Fibroblast of gingiva (primary cell): ENCODE data around the gene ERBB4.
A peak's percentile ranks its signal among the peaks of the same experiment; 100 is the strongest.

ENCODE experiments used
- DNase-seq: peaks from one replicate; pipeline ENCODE4 v3.0.0-alpha.2; 2011; ENCODE audit warnings: low read depth

Gene ERBB4

DNA sequence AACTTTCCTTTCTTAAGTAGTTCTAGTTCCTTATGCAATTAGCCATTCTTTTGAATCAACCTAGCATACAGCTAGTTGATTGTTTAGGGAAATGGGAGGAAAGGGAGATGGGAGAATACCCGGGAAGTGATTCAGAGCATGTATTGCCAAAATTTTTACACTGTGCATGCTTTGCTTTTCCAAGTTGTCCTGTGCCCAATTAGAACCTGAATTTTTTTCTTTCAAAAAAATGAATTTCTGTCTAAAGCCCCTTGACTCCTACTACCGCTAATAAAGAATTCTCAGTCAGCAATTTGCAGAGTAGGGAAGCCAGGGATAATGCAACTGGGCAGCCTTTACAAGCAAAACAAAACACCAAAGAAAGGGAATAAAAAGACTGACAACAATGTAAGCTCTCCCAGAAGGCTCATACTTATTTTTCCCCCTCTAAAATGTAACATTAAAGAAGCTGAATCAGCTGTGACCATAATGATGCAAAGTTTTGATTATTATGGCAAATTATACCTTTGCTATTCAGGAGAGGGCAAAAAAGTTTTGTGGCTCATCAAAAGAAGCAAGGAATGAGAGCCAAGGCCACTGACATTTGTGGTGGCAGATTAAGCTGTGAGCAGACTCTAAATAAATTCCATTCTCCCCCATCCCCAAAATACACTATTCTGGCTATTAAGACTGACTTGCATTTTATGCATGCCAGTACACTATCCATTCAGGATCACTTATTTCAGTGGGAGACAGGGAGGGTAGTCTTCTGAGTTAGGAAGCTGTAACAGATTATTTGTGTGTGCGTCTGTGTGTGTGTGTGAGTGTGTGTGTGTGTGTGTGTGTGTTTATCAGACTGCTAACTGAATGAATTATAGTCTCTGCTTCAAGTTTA is 174.3 kb downstream of the ERBB4 start:
- DNase-seq: peak; percentile 54

DNA sequence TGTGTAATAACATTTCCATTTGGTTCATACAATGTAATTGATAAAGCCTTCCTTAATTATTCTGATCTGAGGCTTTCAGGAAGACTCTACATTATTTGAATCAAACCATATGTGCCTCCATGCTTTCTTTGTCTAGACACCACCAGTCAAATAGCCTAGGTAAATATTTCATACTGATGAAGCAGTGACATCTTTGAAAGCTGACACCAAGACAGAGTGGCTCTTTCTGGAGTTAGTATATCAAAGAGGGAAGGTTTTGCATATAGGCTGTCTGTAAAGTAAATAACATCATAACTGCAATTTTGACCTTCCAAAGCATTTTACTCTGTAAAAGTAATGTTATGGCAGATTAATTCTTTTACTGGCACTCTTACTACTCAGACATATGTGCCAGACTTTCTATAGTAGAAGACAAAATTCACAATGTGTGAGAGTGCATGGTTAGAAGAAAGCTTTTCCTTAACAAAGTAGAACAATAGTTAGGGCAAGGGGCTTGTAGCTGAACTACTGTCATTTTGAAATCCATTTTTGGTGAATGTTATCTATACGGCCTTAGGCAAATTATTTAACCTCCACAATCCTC is 177.3 kb downstream of the ERBB4 start:
- no peak for DNase-seq

DNA sequence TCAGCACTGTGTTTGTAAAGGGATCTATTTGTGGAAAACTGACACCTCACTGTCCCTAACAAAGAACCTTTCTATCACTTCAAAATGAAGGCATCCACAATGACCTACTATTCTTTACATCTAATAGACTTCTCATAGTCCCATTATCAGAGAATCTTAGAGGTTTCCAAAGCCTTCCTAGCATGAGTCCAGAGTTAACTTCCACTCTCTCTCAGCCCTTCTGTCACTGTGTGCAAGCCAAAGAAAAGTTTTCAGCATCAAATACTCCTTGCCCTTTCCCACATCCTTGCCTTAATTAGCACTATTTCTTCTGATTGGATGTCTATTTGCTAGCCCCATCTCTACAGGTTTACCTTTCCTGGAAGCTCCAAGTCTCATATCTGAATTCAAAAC is 178.5 kb downstream of the ERBB4 start:
- no peak for DNase-seq

- no peak for DNase-seq
Measured at GRCh38 chr2:212359425-212360067, 179.1 kb downstream of the ERBB4 start.

- DNase-seq: no peak
Measured at GRCh38 chr2:212357606-212358005, 181.0 kb downstream of the ERBB4 start.

GRCh38 chr2:212354382-212354781 is 184.2 kb downstream of the ERBB4 start:
- no peak for DNase-seq

- DNase-seq: no peak
Measured at GRCh38 chr2:212348501-212348900, 190.1 kb downstream of the ERBB4 start.

DNA sequence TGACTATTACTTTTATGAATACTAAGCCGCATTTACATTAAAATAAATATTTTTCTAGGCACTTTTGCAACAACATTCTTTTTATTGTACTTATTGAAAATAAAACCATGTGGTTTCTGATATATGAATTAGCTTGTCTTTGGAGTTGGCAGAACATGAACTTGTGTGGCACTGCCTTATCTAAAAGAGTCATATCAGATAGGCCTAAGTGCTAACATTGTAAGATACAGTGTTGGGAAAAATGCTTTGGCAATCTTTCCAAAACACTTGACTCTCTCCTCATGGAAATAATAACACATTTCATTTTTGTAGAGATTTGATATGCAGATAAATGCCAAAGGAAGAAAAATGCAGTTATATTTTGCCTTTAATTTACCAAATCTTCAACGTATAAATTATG is 191.7 kb downstream of the ERBB4 start:
- no peak for DNase-seq

- DNase-seq: no peak
Measured at GRCh38 chr2:212345966-212346365, 192.6 kb downstream of the ERBB4 start.

DNA sequence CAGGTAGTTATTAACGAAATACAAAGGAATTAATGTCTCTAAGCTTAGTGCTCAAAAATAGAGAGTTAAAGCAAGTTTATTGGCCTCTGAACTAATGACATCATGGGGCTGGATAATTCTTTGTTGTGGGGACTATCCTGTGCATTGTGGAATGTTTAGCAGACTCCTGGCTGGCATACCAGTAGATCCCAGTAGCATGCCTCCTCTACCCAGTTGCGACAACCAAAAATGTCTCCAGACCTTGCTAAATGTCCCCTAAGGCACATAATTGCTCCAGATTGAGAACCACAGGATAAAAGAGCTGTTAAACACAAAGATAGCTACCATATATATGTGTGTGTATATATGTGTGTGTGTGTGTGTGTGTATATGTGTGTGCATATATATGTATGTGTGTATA is 194.5 kb downstream of the ERBB4 start:
- DNase-seq: no peak

DNA sequence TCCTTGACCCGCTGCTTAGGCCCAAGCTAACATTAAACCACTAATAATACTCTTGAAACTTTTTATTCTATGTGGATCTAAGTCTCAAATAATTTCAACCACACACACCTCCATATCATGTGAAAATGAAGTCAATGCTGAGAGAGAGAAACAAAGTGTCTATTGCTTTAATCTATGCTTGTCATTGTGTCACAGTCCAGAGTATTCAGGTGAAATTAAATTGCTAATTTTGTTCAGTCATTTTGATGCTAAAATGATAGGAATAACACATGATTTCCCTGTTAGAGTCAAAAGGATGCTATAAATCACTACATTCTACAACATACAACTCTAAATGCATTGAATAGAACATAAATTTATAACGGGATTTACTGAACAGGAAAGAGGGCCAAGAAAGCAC is 195.4 kb downstream of the ERBB4 start:
- DNase-seq: no peak

DNA sequence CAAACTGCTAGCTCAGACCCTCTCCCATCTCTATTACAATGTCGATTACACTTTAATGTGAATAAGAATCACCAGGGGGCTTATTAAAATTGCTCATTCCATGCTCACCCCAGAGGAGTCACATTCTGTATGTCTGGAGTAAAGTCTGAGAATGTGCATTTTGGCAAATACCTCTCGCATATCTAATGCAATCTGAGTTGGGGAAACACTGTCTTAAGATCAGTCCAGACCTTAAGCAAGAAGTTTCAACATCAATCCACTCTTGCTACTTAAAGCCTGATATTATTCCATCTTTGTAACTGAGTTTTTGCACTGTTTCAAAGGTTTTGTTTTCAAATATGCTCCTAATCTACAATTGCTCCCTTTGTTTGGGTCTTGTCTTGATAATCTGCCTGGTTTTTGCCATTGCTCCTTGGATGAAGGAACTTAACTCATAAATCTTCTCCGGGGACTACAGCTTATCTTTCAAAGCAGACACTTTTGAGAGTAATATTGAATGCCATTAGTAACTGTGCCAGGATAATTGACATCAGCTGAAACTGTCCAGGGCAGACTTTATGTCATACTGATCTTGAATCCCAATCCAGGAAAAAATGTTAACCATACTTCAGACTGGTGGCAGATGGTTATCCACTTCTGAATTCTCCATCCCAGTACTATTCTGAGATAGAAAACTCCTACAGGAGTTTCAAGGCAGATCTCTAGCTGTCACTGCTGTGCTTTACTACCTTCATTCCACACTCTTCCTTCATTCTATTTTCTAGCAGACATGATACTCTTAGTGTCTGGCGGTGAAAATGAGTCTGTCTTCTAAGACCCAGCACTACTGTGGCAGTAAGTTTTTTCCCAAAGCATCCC is 200.9 kb downstream of the ERBB4 start:
- DNase-seq: peak; percentile 27

DNA sequence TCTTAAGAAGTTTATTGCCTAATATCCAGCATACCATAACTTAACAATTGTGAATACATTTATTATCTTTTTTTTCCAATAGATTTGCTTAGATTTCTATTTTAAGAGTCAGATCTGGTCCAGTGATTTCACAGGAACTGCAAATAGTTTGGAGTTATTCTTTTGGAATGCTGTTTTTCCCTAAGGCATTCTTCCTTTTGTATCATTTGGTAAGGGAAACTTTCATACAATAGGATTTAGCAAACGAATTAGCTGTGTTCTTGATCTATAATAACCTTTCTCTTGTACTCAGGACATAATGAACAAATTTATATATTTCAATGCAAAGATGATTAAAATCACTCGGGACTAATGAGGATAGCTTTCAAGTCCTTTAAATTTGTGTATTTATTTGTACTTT is 201.6 kb downstream of the ERBB4 start:
- peak; percentile 13 for DNase-seq

GRCh38 chr2:212330263-212330662 is 208.3 kb downstream of the ERBB4 start:
- DNase-seq: no peak

- DNase-seq: no peak
Measured at GRCh38 chr2:212328712-212329496, 209.7 kb downstream of the ERBB4 start.

DNA sequence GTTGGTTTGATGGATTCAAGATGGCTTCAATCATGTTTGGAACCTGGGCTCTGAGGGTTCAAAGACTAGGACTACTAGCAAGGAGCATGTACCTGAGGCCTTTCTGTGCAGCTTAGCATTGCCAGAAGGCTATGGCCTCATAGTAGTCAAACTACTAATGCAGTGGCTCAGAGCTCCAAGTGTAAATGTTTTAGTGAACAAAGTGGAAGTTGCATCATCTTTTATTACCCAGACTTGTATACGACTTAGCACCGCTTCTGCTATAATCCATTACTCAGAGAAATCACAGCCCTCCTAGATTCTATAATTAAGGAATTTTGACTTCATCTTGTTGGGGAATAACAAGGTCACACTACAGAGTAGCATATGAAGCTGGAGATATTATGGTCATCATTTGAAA is 210.5 kb downstream of the ERBB4 start:
- DNase-seq: no peak

GRCh38 chr2:212327171-212327809 is 211.3 kb downstream of the ERBB4 start:
- no peak for DNase-seq

DNA sequence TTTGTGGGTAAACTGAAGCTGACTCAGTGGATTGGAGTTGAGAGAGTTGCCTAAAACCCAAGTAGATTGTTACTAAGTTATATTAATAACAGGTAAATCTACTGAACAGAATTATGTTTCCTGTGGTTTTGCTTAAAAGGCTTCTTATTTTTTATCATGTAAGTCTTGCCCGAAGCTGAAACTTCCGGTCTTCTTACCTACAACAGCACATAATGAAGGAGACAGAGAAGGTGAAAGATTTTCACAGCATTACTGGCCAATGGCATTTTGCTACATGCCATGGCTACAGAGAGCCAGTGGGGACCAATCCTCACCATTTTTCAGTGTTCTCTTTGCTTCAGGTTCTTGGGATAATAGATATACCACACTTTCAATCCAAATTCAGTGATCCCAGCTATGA is 220.0 kb downstream of the ERBB4 start:
- DNase-seq: no peak

DNA sequence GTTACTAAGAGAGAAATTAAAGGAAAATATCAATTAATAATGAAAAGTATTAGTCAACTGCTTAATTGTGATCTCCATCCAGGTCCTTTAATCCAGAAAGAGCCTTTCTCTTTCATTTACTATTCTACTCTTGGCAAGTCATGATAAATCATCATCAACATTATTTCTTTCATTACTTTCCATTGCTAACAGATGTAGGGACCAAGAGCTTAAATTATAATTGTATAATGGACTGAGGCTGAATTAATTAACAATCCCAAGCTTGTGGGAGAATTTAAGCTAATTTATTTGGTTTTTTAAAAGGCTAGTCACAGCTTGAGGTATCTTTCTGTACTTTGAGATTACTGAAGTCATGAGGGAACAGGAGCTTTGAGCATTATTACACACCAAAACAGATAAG is 223.9 kb downstream of the ERBB4 start:
- DNase-seq: no peak

GRCh38 chr2:212311807-212312404 is 226.7 kb downstream of the ERBB4 start:
- DNase-seq: no peak

GRCh38 chr2:212299943-212300342 is 238.7 kb downstream of the ERBB4 start:
- DNase-seq: no peak
